ENCODE measurements around the gene MSRB3.

MSRB3 gene

GRCh38 chr12:65430006-65430405, 151.5 kb downstream of the MSRB3 start:
- no peak overlapping the region for H3K4me3 ChIP-seq (ENCODE audit: low read depth, low read length)
- H3K9me3 ChIP-seq (ENCODE audit: control insufficient read depth, insufficient read depth, low read depth, low read length) = peaks cover 6% of the 10 kb centered on the region; the same call in 1 of the 2 replicates
- no peaks in the 10 kb centered on the region for H3K36me3 ChIP-seq (ENCODE audit: control insufficient read depth, insufficient read depth, low read length)
- peaks cover 5% of the 10 kb centered on the region for H3K4me1 ChIP-seq (ENCODE audit: control insufficient read depth, insufficient read depth, low read length)
- no peak overlapping the region for H3K9ac ChIP-seq (ENCODE audit: low read length)
- no peak overlapping the region for H3K27ac ChIP-seq (ENCODE audit: low read depth, low read length)
- no peaks in the 10 kb centered on the region for H3K27me3 ChIP-seq (ENCODE audit: control insufficient read depth, insufficient read depth, low read length)

GRCh38 chr12:65430571-65431306, 152.3 kb downstream of the MSRB3 start:
- Histone ChIP-seq H3K27me3 (ENCODE audit: control insufficient read depth, insufficient read depth, low read length) (no peaks in the 10 kb centered on the region), H3K9ac (ENCODE audit: low read length) (no peak overlapping the region), H3K36me3 (ENCODE audit: control insufficient read depth, insufficient read depth, low read length) (no peaks in the 10 kb centered on the region), H3K9me3 (ENCODE audit: control insufficient read depth, insufficient read depth, low read depth, low read length) (peaks cover 3% of the 10 kb centered on the region; the same call in 1 of the 2 replicates), H3K4me1 (ENCODE audit: control insufficient read depth, insufficient read depth, low read length) (peaks cover 5% of the 10 kb centered on the region), H3K4me3 (ENCODE audit: low read depth, low read length) (no peak overlapping the region), H3K27ac (ENCODE audit: low read depth, low read length) (no peak overlapping the region)

- Histone ChIP-seq H3K4me3 (ENCODE audit: low read depth, low read length) (no peak overlapping the region), H3K27me3 (ENCODE audit: control insufficient read depth, insufficient read depth, low read length) (no peaks in the 10 kb centered on the region), H3K27ac (ENCODE audit: low read depth, low read length) (no peak overlapping the region), H3K9me3 (ENCODE audit: control insufficient read depth, insufficient read depth, low read depth, low read length) (0 out of 2 replicates have a peak, but pooled peaks cover 3% of the 10 kb centered on the region), H3K9ac (ENCODE audit: low read length) (no peak overlapping the region), H3K4me1 (ENCODE audit: control insufficient read depth, insufficient read depth, low read length) (peaks cover 2% of the 10 kb centered on the region), H3K36me3 (ENCODE audit: control insufficient read depth, insufficient read depth, low read length) (no peaks in the 10 kb centered on the region)
These were observed 153.6 kb downstream of the MSRB3 start for GRCh38 chr12:65432114-65432513.

- Histone ChIP-seq H3K4me1 (ENCODE audit: control insufficient read depth, insufficient read depth, low read length) (no peaks in the 10 kb centered on the region; the same call in 1 of the 2 replicates), H3K27me3 (ENCODE audit: control insufficient read depth, insufficient read depth, low read length) (no peaks in the 10 kb centered on the region), H3K36me3 (ENCODE audit: control insufficient read depth, insufficient read depth, low read length) (no peaks in the 10 kb centered on the region), H3K9ac (ENCODE audit: low read length) (no peak overlapping the region), H3K4me3 (ENCODE audit: low read depth, low read length) (no peak overlapping the region), H3K27ac (ENCODE audit: low read depth, low read length) (no peak overlapping the region), H3K9me3 (ENCODE audit: control insufficient read depth, insufficient read depth, low read depth, low read length) (0 out of 2 replicates have a peak, but pooled peaks cover 3% of the 10 kb centered on the region)
These were observed 154.2 kb downstream of the MSRB3 start for GRCh38 chr12:65432651-65433050.

GRCh38 chr12:65434737-65435136, 156.3 kb downstream of the MSRB3 start:
- Histone ChIP-seq H3K27me3 (ENCODE audit: control insufficient read depth, insufficient read depth, low read length) (no peaks in the 10 kb centered on the region), H3K4me3 (ENCODE audit: low read depth, low read length) (no peak overlapping the region), H3K9me3 (ENCODE audit: control insufficient read depth, insufficient read depth, low read depth, low read length) (0 out of 2 replicates have a peak, but pooled peaks cover 3% of the 10 kb centered on the region), H3K36me3 (ENCODE audit: control insufficient read depth, insufficient read depth, low read length) (no peaks in the 10 kb centered on the region), H3K4me1 (ENCODE audit: control insufficient read depth, insufficient read depth, low read length) (no peaks in the 10 kb centered on the region), H3K27ac (ENCODE audit: low read depth, low read length) (no peak overlapping the region), H3K9ac (ENCODE audit: low read length) (no peak overlapping the region)

- Histone ChIP-seq H3K9me3 (ENCODE audit: control insufficient read depth, insufficient read depth, low read depth, low read length) (0 out of 2 replicates have a peak, but pooled peaks cover 2% of the 10 kb centered on the region), H3K27me3 (ENCODE audit: control insufficient read depth, insufficient read depth, low read length) (no peaks in the 10 kb centered on the region), H3K4me1 (ENCODE audit: control insufficient read depth, insufficient read depth, low read length) (no peaks in the 10 kb centered on the region), H3K27ac (ENCODE audit: low read depth, low read length) (no peak overlapping the region), H3K36me3 (ENCODE audit: control insufficient read depth, insufficient read depth, low read length) (no peaks in the 10 kb centered on the region), H3K4me3 (ENCODE audit: low read depth, low read length) (no peak overlapping the region), H3K9ac (ENCODE audit: low read length) (no peak overlapping the region)
These were observed 164.6 kb downstream of the MSRB3 start for GRCh38 chr12:65443038-65443437.

GRCh38 chr12:65444996-65445395, 166.5 kb downstream of the MSRB3 start:
- Histone ChIP-seq H3K9ac (ENCODE audit: low read length) (no peak overlapping the region), H3K27ac (ENCODE audit: low read depth, low read length) (no peak overlapping the region), H3K4me3 (ENCODE audit: low read depth, low read length) (no peak overlapping the region), H3K27me3 (ENCODE audit: control insufficient read depth, insufficient read depth, low read length) (no peaks in the 10 kb centered on the region), H3K36me3 (ENCODE audit: control insufficient read depth, insufficient read depth, low read length) (no peaks in the 10 kb centered on the region), H3K4me1 (ENCODE audit: control insufficient read depth, insufficient read depth, low read length) (no peaks in the 10 kb centered on the region), H3K9me3 (ENCODE audit: control insufficient read depth, insufficient read depth, low read depth, low read length) (0 out of 2 replicates have a peak, but pooled peaks cover 2% of the 10 kb centered on the region)

GRCh38 chr12:65446901-65447300, 168.4 kb downstream of the MSRB3 start:
- peaks cover 7% of the 10 kb centered on the region for H3K4me1 ChIP-seq (ENCODE audit: control insufficient read depth, insufficient read depth, low read length)
- no peaks in the 10 kb centered on the region for H3K36me3 ChIP-seq (ENCODE audit: control insufficient read depth, insufficient read depth, low read length)
- no peak overlapping the region for H3K4me3 ChIP-seq (ENCODE audit: low read depth, low read length)
- H3K9me3 ChIP-seq (ENCODE audit: control insufficient read depth, insufficient read depth, low read depth, low read length) = 0 out of 2 replicates have a peak, but pooled peaks cover 2% of the 10 kb centered on the region
- no peaks in the 10 kb centered on the region for H3K27me3 ChIP-seq (ENCODE audit: control insufficient read depth, insufficient read depth, low read length)
- no peak overlapping the region for H3K27ac ChIP-seq (ENCODE audit: low read depth, low read length)
- no peak overlapping the region for H3K9ac ChIP-seq (ENCODE audit: low read length)

- no peaks in the 10 kb centered on the region for H3K9me3 ChIP-seq (ENCODE audit: control insufficient read depth, insufficient read depth, low read depth, low read length)
- peaks cover 7% of the 10 kb centered on the region for H3K4me1 ChIP-seq (ENCODE audit: control insufficient read depth, insufficient read depth, low read length)
- H3K36me3 ChIP-seq (ENCODE audit: control insufficient read depth, insufficient read depth, low read length) = no peaks in the 10 kb centered on the region
- H3K27me3 ChIP-seq (ENCODE audit: control insufficient read depth, insufficient read depth, low read length) = no peaks in the 10 kb centered on the region
- H3K9ac ChIP-seq (ENCODE audit: low read length) = no peak overlapping the region
- no peak overlapping the region for H3K4me3 ChIP-seq (ENCODE audit: low read depth, low read length)
- no peak overlapping the region for H3K27ac ChIP-seq (ENCODE audit: low read depth, low read length)
These were observed 170.9 kb downstream of the MSRB3 start for GRCh38 chr12:65449400-65449799.

GRCh38 chr12:65450625-65451024, 172.1 kb downstream of the MSRB3 start:
- Histone ChIP-seq H3K27ac (ENCODE audit: low read depth, low read length) (no peak overlapping the region), H3K36me3 (ENCODE audit: control insufficient read depth, insufficient read depth, low read length) (no peaks in the 10 kb centered on the region), H3K27me3 (ENCODE audit: control insufficient read depth, insufficient read depth, low read length) (no peaks in the 10 kb centered on the region), H3K9me3 (ENCODE audit: control insufficient read depth, insufficient read depth, low read depth, low read length) (no peaks in the 10 kb centered on the region), H3K4me1 (ENCODE audit: control insufficient read depth, insufficient read depth, low read length) (peaks cover 7% of the 10 kb centered on the region), H3K9ac (ENCODE audit: low read length) (no peak overlapping the region), H3K4me3 (ENCODE audit: low read depth, low read length) (no peak overlapping the region)

- Histone ChIP-seq H3K36me3 (ENCODE audit: control insufficient read depth, insufficient read depth, low read length) (no peaks in the 10 kb centered on the region), H3K9ac (ENCODE audit: low read length) (no peak overlapping the region), H3K27ac (ENCODE audit: low read depth, low read length) (no peak overlapping the region), H3K4me1 (ENCODE audit: control insufficient read depth, insufficient read depth, low read length) (peaks cover 7% of the 10 kb centered on the region), H3K4me3 (ENCODE audit: low read depth, low read length) (no peak overlapping the region), H3K27me3 (ENCODE audit: control insufficient read depth, insufficient read depth, low read length) (no peaks in the 10 kb centered on the region), H3K9me3 (ENCODE audit: control insufficient read depth, insufficient read depth, low read depth, low read length) (no peaks in the 10 kb centered on the region)
These were observed 175.8 kb downstream of the MSRB3 start for GRCh38 chr12:65454115-65454787.
